HEK293T (cell line): Measurements from ENCODE around the gene FAM24B.

Experiments
- CTCF ChIA-PET: fragments of 350-600 bp; formaldehyde crosslinking; extraction: SDS; loops from one replicate; lab custom pipeline; 2021; ENCODE audit warnings: antibody characterized with exemption, inconsistent platforms; lab: Yijun Ruan, JAX
- POLR2A ChIA-PET: fragments of 350-600 bp; formaldehyde crosslinking; extraction: SDS; loops from one replicate; lab custom pipeline; 2020; ENCODE audit warnings: antibody characterized with exemption, inconsistent platforms; lab: Yijun Ruan, JAX
- DNase-seq: peaks from one replicate; pipeline ENCODE4 v3.0.0; 2012; ENCODE audit warnings: mixed read lengths; ENCODE audit errors: extremely low spot score
- FOXK2 ChIP-seq: fragments of 450-650 bp; IDR thresholded peaks from 2 replicates; pipeline ENCODE4 v1.6.1; 2016; ENCODE audit warnings: mild to moderate bottlenecking
- FOXM1 ChIP-seq: fragments of 450-650 bp; IDR thresholded peaks from 2 replicates; pipeline ENCODE4 v1.6.1; 2017; ENCODE audit warnings: mild to moderate bottlenecking, borderline replicate concordance
- HDGF ChIP-seq: fragments of 450-650 bp; IDR thresholded peaks from 2 replicates; pipeline ENCODE4 v1.6.1; 2017; ENCODE audit warnings: antibody characterized with exemption, borderline replicate concordance

The FAM24B gene

DNA sequence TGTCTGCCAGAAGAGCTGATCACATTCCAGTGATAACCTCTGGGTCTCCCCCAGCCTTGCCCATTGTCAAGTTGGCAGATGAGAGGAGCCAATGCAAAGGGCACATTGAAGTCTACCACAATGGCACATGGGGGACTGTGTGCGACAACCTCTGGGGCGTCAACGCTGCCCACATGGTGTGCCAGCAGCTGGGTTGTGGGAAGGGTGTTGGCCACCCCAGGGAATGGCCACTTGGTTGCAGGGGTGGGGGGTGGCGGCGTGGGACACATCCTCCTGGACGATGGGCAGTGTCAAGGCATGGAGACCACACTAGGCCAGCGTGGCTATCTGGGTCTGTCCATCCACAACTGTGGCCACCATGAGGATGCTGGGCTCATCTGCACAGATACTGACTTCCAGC is 77.1 kb downstream of the FAM24B start:
- CTCF ChIA-PET, result no interaction called here
- DNase-seq, result no peak
- no peak for TF ChIP-seq FOXK2
- no peak for TF ChIP-seq HDGF
- TF ChIP-seq FOXM1, result no peak
- POLR2A ChIA-PET, result no interaction called here
